Panc1 (cell line): ENCODE measurements around the gene PRR19. TPM values are rescaled to one million over a fixed set of nuclear protein-coding genes. Genes with fewer than 3 reads are reported as not detected.
A peak's percentile ranks its signal among the peaks of the same experiment; 100 is the strongest.

Experiments
- ATAC-seq: fragments of 200-7000 bp; cut with Tn5 transposase; 2 replicates; pipeline ENCODE4 v1.9.1; 2020; ENCODE audit warnings: mild to moderate bottlenecking, moderate library complexity
- BruUV-seq: library from RNA; stranded (reverse); fragments of 400-500 nt; replicated peaks from 2 replicates; lab custom pipeline; 2021; lab: Mats Ljungman, UMichigan
- CTCF ChIA-PET: fragments of 300-600 bp; sonication (Branson Sonifier 250); formaldehyde crosslinking; loops from one replicate; lab custom pipeline; 2022; ENCODE audit warnings: antibody characterized with exemption; lab: Charles Lee
- POLR2A ChIA-PET: fragments of 300-600 bp; sonication (Branson Sonifier 250); formaldehyde crosslinking; loops from one replicate; lab custom pipeline; 2022; ENCODE audit warnings: antibody characterized with exemption; lab: Charles Lee
- DNase-seq: peaks from one replicate; pipeline ENCODE4 v3.0.0-alpha.2; 2010; ENCODE audit warnings: low read depth, low spot score
- H3K27ac ChIP-seq: 2 replicates; pipeline ENCODE4 v1.5.1; 2011; ENCODE audit warnings: mild to moderate bottlenecking, low read length, inconsistent platforms
- H3K27me3 ChIP-seq: fragments of 200-500 bp; sonication (Bioruptor generic); 2 replicates; pipeline ENCODE4 v1.6.0; 2014; ENCODE audit warnings: low read length, inconsistent platforms; ENCODE audit not compliant: control insufficient read depth, insufficient read depth
- H3K36me3 ChIP-seq: fragments of 200-500 bp; sonication (Bioruptor generic); 2 replicates; pipeline ENCODE4 v1.5.1; 2014; ENCODE audit warnings: inconsistent platforms, mild to moderate bottlenecking, low read length, moderate library complexity; ENCODE audit not compliant: control insufficient read depth, insufficient read depth
- H3K4me1 ChIP-seq: 2 replicates; pipeline ENCODE4 v1.5.1; 2011; ENCODE audit warnings: inconsistent platforms, mild to moderate bottlenecking, low read length, moderate library complexity; ENCODE audit not compliant: control insufficient read depth, insufficient read depth
- H3K4me3 ChIP-seq, 2 experiments: 2 replicates each; pipeline ENCODE4 v1.5.1; 2011 to 2012; ENCODE audit warnings: low read depth in 2 of 2, low read length in 2 of 2, mild to moderate bottlenecking in 2 of 2, inconsistent platforms in 1 of 2, moderate library complexity in 1 of 2
- H3K9me3 ChIP-seq: fragments of 200-500 bp; sonication (Bioruptor generic); 2 replicates; pipeline ENCODE4 v1.5.1; 2014; ENCODE audit warnings: low read depth, mild to moderate bottlenecking, inconsistent platforms, low read length, moderate library complexity; ENCODE audit not compliant: control insufficient read depth, insufficient read depth
- POLR2AphosphoS5 ChIP-seq: IDR thresholded peaks from 2 replicates; pipeline ENCODE4 v1.6.1; 2012; ENCODE audit warnings: mild to moderate bottlenecking, low read depth, low read length, moderate library complexity
- SIN3A ChIP-seq: IDR thresholded peaks from 2 replicates; pipeline ENCODE4 v1.6.1; 2012; ENCODE audit warnings: low read depth, mild to moderate bottlenecking, low read length, moderate library complexity, borderline replicate concordance; ENCODE audit not compliant: insufficient read depth
- TCF7L2 ChIP-seq: IDR thresholded peaks from 2 replicates; pipeline ENCODE4 v1.6.1; 2011; ENCODE audit warnings: mild to moderate bottlenecking, low read depth, low read length, inconsistent platforms
- in situ Hi-C: cut with HindIII; loops from 2 replicates; pipeline ENCODE4 v1.10.0; 2016; ENCODE audit warnings: low sequenced_read_pairs, low pct_unique_long_range_greater_than_20kb
- intact Hi-C: fragments of 100-400 bp; cut with micrococcal nuclease; formaldehyde crosslinking; loops from one replicate; pipeline ENCODE4 v1.10.0; 2022; ENCODE audit not compliant: unreplicated experiment
- total RNA-seq: library from RNA; stranded (reverse); gene quantifications from one replicate; pipeline ENCODE4 v1.2.1, GENCODE V29; 2021; ENCODE audit not compliant: unreplicated experiment
- TF ChIP-seq, protein P1 (sequence below): fragments of 450-650 bp; IDR thresholded peaks from 2 replicates; pipeline ENCODE4 v1.5.1; 2017; ENCODE audit warnings: mild to moderate bottlenecking
- TF ChIP-seq, protein P2 (sequence below), 2 experiments: IDR thresholded peaks; 2 replicates each; pipeline ENCODE4 v1.6.1; 2011 to 2012; ENCODE audit warnings: low read depth in 2 of 2, control low read depth in 1 of 2, low read length in 1 of 2, mild to moderate bottlenecking in 1 of 2, moderate library complexity in 1 of 2; ENCODE audit not compliant: insufficient read depth in 1 of 2

The PRR19 gene
- total RNA-seq, 1 experiment from 2014 or later: 2.1 TPM

DNA sequence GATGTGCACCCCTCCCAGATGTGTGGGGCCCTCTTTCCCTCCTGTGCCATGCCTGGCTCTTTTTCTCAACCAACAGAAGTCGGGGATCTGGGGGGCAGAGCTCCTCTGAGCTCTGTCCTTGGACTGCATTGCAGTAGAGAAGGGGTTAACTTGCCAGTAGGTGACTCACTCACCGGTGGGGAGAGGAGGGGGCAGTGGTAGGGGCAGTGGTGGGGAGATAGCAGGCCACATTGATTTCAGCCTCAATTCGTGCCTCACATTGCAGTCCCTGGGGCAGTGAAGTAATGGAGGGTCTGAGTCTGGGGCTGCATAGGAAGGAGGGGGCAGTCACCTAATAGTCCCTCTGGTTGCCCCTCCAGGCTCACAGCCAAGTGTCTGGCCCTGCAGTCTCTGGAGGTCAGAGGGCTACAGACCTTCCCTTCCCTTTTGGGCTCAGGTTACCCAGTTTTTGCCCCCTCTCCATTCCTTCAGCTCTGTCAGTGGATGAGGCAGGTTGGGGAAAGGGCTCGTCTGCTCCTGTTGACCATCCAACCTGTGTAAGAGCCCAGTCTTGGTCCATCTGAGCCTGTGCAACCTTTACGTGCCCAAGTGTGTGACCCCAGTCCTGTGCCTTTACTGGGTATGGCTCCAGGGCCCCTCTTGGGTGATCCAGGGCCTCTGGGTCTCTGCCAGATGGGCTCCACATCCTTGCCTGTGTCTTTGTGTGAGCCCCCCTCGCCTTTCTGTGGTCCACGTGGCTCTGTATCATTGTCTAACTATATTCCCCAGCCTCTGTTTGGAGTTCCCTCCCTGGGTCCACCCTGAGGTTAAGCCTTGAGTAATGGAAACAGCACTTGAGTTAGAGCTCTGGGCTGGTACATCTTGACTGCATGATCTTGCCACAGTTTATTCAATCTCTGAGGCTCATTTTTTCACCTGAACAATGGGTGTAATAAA is 19.8 kb upstream of the PRR19 start:
- H3K27ac ChIP-seq: peak overlapping the region; percentile 92
- no peaks in the 10 kb centered on the region for H3K27me3 ChIP-seq
- H3K4me1 ChIP-seq: peaks cover 52% of the 10 kb centered on the region
- BruUV-seq: no TSS peak
- intact Hi-C loops: loop anchor here (5.0 kb wide), 1 partner anchor 35 kb away; no protein-coding TSS in a partner anchor
- no peak for ATAC-seq
- H3K4me3 ChIP-seq: peak overlapping the region in 1 of 2 experiments; percentile 40; a peak in 2 of 4 replicates
- DNase-seq: no peak
- TF ChIP-seq POLR2AphosphoS5 (no peak), TCF7L2 (no peak)
- TF ChIP-seq, protein P1, sequence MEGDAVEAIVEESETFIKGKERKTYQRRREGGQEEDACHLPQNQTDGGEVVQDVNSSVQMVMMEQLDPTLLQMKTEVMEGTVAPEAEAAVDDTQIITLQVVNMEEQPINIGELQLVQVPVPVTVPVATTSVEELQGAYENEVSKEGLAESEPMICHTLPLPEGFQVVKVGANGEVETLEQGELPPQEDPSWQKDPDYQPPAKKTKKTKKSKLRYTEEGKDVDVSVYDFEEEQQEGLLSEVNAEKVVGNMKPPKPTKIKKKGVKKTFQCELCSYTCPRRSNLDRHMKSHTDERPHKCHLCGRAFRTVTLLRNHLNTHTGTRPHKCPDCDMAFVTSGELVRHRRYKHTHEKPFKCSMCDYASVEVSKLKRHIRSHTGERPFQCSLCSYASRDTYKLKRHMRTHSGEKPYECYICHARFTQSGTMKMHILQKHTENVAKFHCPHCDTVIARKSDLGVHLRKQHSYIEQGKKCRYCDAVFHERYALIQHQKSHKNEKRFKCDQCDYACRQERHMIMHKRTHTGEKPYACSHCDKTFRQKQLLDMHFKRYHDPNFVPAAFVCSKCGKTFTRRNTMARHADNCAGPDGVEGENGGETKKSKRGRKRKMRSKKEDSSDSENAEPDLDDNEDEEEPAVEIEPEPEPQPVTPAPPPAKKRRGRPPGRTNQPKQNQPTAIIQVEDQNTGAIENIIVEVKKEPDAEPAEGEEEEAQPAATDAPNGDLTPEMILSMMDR: no peak
- no peaks in the 10 kb centered on the region for H3K9me3 ChIP-seq
- POLR2A ChIA-PET: interaction anchor here (0.5 to 0.7 kb wide), 3 partner anchors 10 to 1758 kb away, joined by 3 to 5 read pairs (median 5); no protein-coding TSS in a partner anchor
- CTCF ChIA-PET: no interaction called here
- H3K36me3 ChIP-seq: no peaks in the 10 kb centered on the region; the same call in 1 of the 2 replicates
- in situ Hi-C loops: no loop called here

DNA sequence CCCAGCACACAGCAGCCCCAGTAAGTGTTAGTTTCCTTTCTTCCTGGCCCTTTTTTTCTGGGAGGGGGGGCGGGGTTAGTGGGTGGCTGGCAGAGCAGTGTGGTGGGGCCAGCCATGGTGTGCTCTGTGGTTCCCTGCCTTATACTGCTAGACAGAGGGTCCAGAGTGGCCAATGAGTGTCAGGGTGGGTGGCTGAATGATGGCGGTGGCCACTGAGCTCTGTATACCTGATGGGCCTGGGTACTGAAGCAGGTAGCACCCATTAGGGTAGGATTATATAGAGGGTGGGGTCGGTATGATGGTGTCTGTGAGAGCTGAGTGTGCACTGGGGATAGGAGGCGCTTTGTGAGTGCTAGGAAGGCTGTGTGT is 19.1 kb upstream of the PRR19 start:
- no TSS peak for BruUV-seq
- intact Hi-C loops (loop anchor here (5.0 kb wide), 1 partner anchor 36 kb away; no protein-coding TSS in a partner anchor), in situ Hi-C loops (no loop called here)
- POLR2A ChIA-PET: interaction anchor here (0.7 kb wide), 1 partner anchor 1759 kb away, joined by 3 read pairs; no protein-coding TSS in a partner anchor
- TF ChIP-seq SIN3A (no peak), POLR2AphosphoS5 (no peak), TCF7L2 (no peak)
- TF ChIP-seq, protein P2, sequence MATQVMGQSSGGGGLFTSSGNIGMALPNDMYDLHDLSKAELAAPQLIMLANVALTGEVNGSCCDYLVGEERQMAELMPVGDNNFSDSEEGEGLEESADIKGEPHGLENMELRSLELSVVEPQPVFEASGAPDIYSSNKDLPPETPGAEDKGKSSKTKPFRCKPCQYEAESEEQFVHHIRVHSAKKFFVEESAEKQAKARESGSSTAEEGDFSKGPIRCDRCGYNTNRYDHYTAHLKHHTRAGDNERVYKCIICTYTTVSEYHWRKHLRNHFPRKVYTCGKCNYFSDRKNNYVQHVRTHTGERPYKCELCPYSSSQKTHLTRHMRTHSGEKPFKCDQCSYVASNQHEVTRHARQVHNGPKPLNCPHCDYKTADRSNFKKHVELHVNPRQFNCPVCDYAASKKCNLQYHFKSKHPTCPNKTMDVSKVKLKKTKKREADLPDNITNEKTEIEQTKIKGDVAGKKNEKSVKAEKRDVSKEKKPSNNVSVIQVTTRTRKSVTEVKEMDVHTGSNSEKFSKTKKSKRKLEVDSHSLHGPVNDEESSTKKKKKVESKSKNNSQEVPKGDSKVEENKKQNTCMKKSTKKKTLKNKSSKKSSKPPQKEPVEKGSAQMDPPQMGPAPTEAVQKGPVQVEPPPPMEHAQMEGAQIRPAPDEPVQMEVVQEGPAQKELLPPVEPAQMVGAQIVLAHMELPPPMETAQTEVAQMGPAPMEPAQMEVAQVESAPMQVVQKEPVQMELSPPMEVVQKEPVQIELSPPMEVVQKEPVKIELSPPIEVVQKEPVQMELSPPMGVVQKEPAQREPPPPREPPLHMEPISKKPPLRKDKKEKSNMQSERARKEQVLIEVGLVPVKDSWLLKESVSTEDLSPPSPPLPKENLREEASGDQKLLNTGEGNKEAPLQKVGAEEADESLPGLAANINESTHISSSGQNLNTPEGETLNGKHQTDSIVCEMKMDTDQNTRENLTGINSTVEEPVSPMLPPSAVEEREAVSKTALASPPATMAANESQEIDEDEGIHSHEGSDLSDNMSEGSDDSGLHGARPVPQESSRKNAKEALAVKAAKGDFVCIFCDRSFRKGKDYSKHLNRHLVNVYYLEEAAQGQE (IDR thresholded peaks at IDR 0.05; ENCODE audit: insufficient read depth in 1 of 2, low read depth in 2 of 2, low read length in 1 of 2): no peak
- TF ChIP-seq, protein P1: no peak
- Histone ChIP-seq H3K4me1 (peaks cover 48% of the 10 kb centered on the region), H3K27me3 (no peaks in the 10 kb centered on the region), H3K27ac (peak overlapping the region; percentile 92), H3K9me3 (no peaks in the 10 kb centered on the region), H3K36me3 (no peaks in the 10 kb centered on the region; the same call in 1 of the 2 replicates), H3K4me3 (peak overlapping the region; percentile 45 to 56; a peak in 3 of 4 replicates)
- ATAC-seq: peak; percentile 1; the same call in 1 of the 2 replicates
- CTCF ChIA-PET: no interaction called here
- DNase-seq: no peak
